Breast epithelium (tissue), 4 donors: Measurements from ENCODE around the gene METAP1. TPM values are rescaled to one million over a fixed set of nuclear protein-coding genes. Genes with fewer than 3 reads are reported as not detected.

ENCODE experiments used
- DNase-seq, 2 donors: peaks; one replicate each; pipeline ENCODE4 v3.0.0-alpha.2; 2019; ENCODE audit warnings: low spot score in 2 of 2
- H3K27ac ChIP-seq, 2 donors: fragments of 200-600 bp; sonication (generic) in 1 of 2; one replicate each; pipeline ENCODE4 v1.5.1; 2016 to 2019; ENCODE audit warnings: mild to moderate bottlenecking in 1 of 2
- H3K27me3 ChIP-seq, 2 donors: fragments of 200-600 bp; sonication (generic) in 1 of 2; one replicate each; pipeline versions ENCODE4 v1.5.1 to v1.6.0; 2017 to 2019; ENCODE audit warnings: control low read depth in 1 of 2, mild to moderate bottlenecking in 1 of 2
- H3K36me3 ChIP-seq: fragments of 200-600 bp; one replicate; pipeline ENCODE4 v1.5.1; 2019
- H3K4me1 ChIP-seq, 2 donors: fragments of 200-600 bp; sonication (generic); one replicate each; pipeline ENCODE4 v1.5.1; 2016 to 2019; ENCODE audit warnings: control low read depth in 1 of 2
- H3K4me3 ChIP-seq, 3 donors: fragments of 200-600 bp; sonication (generic); 1 replicate in 2 of 3; 2 replicates in 1 of 3; pipeline ENCODE4 v1.5.1; 2016 to 2019; ENCODE audit warnings: mild to moderate bottlenecking in 3 of 3, moderate library complexity in 2 of 3
- H3K9me3 ChIP-seq, 2 donors: fragments of 200-600 bp; sonication (generic) in 1 of 2; one replicate each; pipeline ENCODE4 v1.5.1; 2016 to 2019; ENCODE audit warnings: control low read depth in 1 of 2
- POLR2A ChIP-seq: fragments of 450-650 bp; IDR thresholded peaks from one replicate; pipeline ENCODE4 v1.6.1; 2016; ENCODE audit warnings: antibody characterized with exemption, mild to moderate bottlenecking, moderate library complexity
- POLR2AphosphoS5 ChIP-seq, 3 donors: sonication (generic); formaldehyde crosslinking; IDR thresholded peaks; one replicate each; pipeline ENCODE4 v1.6.1; 2017; ENCODE audit warnings: antibody characterized with exemption in 3 of 3
- intact Hi-C: fragments of 100-400 bp; cut with DNase I; formaldehyde crosslinking; loops from one replicate; pipeline ENCODE4 v1.15.1; 2023; ENCODE audit warnings: low total_unique reads
- total RNA-seq, 3 donors: library from RNA; depleted of rRNA; stranded (reverse); fragments of >200 nt; gene quantifications; one replicate each; pipeline ENCODE4 v1.1.0, GENCODE V29; 2016
- TF ChIP-seq, protein P1 (sequence below), 3 donors: fragments of 450-650 bp; IDR thresholded peaks; one replicate each; pipeline ENCODE4 v1.5.1; 2016 to 2017; ENCODE audit warnings: antibody characterized with exemption in 3 of 3, mild to moderate bottlenecking in 3 of 3, moderate library complexity in 3 of 3

Gene METAP1
- total RNA-seq, 3 donors from 2014 or later, result 22.9 to 54.2 (median 36.7) TPM

DNA sequence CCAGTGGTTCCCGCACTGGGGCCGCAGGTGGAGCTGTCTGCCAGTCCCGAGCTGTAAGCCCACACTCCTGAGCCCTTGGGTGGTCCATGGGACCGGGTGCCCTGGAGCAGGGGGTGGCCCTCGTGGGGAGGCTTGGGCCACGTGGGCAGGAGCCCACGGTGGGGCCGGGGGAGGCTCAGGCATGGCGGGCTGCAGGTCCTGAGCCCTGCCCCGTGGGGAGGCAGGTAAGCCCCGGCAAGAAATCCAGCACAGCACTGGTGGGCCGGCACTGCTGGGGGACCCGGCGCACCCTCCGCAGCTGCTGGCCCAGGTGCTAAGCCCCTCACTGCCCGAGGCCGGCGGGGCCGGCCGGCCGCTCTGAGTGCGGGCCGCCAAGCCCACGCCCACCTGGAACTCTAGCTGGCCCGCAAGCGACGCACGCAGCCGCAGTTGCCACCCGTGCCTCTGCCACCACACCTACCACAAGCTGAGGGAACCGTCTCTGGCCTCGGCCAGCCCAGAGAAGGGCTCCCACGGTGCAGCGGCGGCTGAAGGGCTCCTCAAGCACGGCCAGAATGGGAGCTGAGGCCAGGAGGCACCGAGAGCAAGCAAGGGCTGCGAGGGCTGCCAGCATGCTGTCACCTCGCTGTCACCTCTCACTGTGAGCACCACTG lies 2.0 kb upstream of the METAP1 start:
- no peak for TF ChIP-seq POLR2A
- TF ChIP-seq POLR2AphosphoS5 (IDR thresholded peaks at IDR 0.05), result no peak
- TF ChIP-seq, protein P1, sequence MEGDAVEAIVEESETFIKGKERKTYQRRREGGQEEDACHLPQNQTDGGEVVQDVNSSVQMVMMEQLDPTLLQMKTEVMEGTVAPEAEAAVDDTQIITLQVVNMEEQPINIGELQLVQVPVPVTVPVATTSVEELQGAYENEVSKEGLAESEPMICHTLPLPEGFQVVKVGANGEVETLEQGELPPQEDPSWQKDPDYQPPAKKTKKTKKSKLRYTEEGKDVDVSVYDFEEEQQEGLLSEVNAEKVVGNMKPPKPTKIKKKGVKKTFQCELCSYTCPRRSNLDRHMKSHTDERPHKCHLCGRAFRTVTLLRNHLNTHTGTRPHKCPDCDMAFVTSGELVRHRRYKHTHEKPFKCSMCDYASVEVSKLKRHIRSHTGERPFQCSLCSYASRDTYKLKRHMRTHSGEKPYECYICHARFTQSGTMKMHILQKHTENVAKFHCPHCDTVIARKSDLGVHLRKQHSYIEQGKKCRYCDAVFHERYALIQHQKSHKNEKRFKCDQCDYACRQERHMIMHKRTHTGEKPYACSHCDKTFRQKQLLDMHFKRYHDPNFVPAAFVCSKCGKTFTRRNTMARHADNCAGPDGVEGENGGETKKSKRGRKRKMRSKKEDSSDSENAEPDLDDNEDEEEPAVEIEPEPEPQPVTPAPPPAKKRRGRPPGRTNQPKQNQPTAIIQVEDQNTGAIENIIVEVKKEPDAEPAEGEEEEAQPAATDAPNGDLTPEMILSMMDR (IDR thresholded peaks at IDR 0.05), result no peak
- H3K27ac ChIP-seq, result no peak overlapping the region
- no peaks in the 10 kb centered on the region for H3K27me3 ChIP-seq
- intact Hi-C loops, result no loop called here
- H3K9me3 ChIP-seq, result no peaks in the 10 kb centered on the region
- DNase-seq, result no peak
- no peaks in the 10 kb centered on the region for H3K36me3 ChIP-seq
- H3K4me1 ChIP-seq, result no peaks in the 10 kb centered on the region
- no peak overlapping the region for H3K4me3 ChIP-seq

DNA sequence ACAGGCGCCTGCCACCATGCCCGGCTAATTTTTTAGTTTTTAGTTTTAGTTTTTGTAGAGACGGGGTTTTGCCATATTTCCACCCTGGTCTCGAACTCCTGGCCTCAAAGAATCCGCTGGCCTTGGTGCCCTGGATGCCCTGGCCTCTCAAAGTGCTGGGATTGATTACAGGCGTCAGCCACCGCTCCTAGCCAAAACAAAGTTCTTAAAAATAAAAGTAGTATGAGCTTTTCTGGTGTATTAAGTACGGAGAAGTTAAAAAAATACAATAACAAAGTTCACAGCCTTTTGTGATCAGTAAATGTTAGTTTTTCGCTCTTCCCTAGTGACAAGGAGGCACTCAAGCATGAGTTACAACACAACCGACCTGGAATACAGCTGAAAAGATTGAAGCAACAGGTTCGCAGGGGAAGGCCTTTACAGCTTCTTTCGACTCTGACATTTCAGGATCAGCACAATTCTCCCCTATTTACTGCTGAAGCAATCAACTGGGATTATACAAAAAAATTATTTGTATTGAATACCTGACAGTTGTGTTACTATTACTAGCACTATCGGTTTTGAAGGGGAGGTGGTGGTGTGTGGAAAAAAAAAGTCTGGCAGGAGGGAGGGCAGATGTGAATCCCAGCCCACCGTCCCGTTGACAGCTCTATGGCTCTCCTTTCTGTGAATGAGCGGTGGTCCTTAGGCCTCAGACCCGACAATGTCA lies 893 bp upstream of the METAP1 start:
- Histone ChIP-seq H3K27ac (peak overlapping the region; percentile 89 to 90), H3K9me3 (no peaks in the 10 kb centered on the region), H3K27me3 (no peaks in the 10 kb centered on the region), H3K4me3 (peak overlapping the region; percentile 90 to 98 (median 94)), H3K4me1 (no peaks in the 10 kb centered on the region), H3K36me3 (no peaks in the 10 kb centered on the region)
- intact Hi-C loops, result loop anchor here (5.0 kb wide), 1 partner anchor 68 kb away; no protein-coding TSS in a partner anchor
- TF ChIP-seq POLR2AphosphoS5 (IDR thresholded peaks at IDR 0.05) (peak in 1 of 3 donors; percentile 54), POLR2A (no peak)
- TF ChIP-seq, protein P1 (IDR thresholded peaks at IDR 0.05), result no peak
- no peak for DNase-seq

DNA sequence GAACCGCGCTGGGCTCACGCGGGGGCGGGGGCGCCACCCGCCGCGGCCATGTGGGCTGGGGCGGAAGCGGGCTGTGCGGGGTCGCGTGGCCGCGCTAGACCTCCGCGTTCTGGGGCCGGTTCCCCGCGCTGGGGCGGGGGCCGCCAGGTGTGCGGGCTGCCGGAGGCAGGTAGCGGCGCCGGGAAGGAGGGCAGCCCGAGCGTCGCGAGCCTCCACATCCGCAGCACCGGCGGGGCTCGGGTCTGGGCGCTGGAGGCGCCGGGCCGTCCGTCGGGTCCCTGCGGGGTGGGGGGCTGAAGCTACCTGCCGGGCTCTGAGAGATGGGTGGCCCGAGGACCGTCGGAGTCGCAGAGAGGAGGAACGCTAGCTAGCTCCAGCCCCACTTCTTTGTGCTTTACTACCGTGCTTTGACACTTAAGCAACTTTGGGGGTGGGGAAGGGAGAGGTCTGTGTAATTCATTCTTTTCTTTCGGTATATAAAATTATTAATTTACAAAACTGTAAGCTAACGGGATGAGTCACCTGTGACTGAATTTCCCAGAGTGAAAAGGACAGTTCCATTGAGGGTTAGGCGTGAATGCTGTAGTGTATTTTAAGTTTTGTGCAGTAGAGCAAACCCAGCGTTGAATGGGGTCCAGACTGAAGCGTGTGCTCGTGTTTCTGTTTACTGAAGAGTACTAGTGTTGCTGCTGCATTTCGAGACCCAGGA lies 689 bp downstream of the METAP1 start:
- TF ChIP-seq POLR2A (no peak), POLR2AphosphoS5 (IDR thresholded peaks at IDR 0.05) (no peak)
- TF ChIP-seq, protein P1 (IDR thresholded peaks at IDR 0.05), result no peak
- H3K27ac ChIP-seq, result peak overlapping the region; percentile 90 to 91
- no peaks in the 10 kb centered on the region for H3K36me3 ChIP-seq
- no peak for DNase-seq
- no peaks in the 10 kb centered on the region for H3K9me3 ChIP-seq
- H3K4me1 ChIP-seq, result no peaks in the 10 kb centered on the region
- H3K27me3 ChIP-seq, result no peaks in the 10 kb centered on the region
- peak overlapping the region; percentile 90 to 98 (median 94) for H3K4me3 ChIP-seq
- intact Hi-C loops, result loop anchor here (5.0 kb wide), 1 partner anchor 66 kb away; no protein-coding TSS in a partner anchor

DNA sequence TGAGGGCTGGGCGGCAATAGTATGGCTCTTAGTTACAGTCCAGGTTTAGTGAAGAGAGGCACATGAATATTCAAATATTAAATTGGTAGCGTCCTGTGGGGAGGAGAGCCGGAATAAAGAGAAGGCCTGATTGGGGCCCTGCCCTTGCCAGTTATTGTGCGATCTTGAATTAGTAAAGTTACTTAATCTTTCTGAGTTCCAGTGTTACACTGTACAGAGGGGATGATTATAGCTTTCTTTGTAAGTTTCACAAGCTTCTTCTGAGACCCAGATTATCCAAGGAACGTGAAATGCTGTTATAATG lies 1.2 kb downstream of the METAP1 start:
- Histone ChIP-seq H3K4me3 (peak overlapping the region; percentile 90 to 98 (median 94)), H3K4me1 (no peaks in the 10 kb centered on the region), H3K9me3 (no peaks in the 10 kb centered on the region), H3K36me3 (no peaks in the 10 kb centered on the region), H3K27ac (peak overlapping the region in 1 of 2 donors; percentile 16), H3K27me3 (no peaks in the 10 kb centered on the region)
- intact Hi-C loops, result loop anchor here (5.0 kb wide), 1 partner anchor 66 kb away; no protein-coding TSS in a partner anchor
- TF ChIP-seq POLR2AphosphoS5 (IDR thresholded peaks at IDR 0.05), result no peak
- TF ChIP-seq, protein P1 (IDR thresholded peaks at IDR 0.05), result no peak
- no peak for DNase-seq
